RWPE2 (cell line): ENCODE measurements around the gene ACSF3.

ENCODE experiments used
- ATAC-seq: fragments of 200-7000 bp; cut with Tn5 transposase; 3 replicates; pipeline ENCODE4 v1.9.1; 2021; ENCODE audit warnings: low read depth
- DNase-seq: peaks from one replicate; pipeline ENCODE4 v3.0.0-alpha.2; 2020; ENCODE audit warnings: low spot score
- H3K27ac ChIP-seq: fragments of 450-650 bp; 2 replicates; pipeline ENCODE4 v1.5.1; 2017; ENCODE audit warnings: mild to moderate bottlenecking; ENCODE audit not compliant: poor library complexity, severe bottlenecking
- H3K27me3 ChIP-seq: fragments of 250-450 bp; sonication (Bioruptor Pico); 2 replicates; pipeline ENCODE4 v1.5.1; 2021; ENCODE audit warnings: mild to moderate bottlenecking, moderate library complexity; ENCODE audit not compliant: insufficient read depth, poor library complexity, severe bottlenecking
- H3K36me3 ChIP-seq: fragments of 250-450 bp; sonication (Bioruptor Pico); 2 replicates; pipeline ENCODE4 v1.5.1; 2020; ENCODE audit warnings: low read depth, mild to moderate bottlenecking, moderate library complexity
- H3K4me1 ChIP-seq: fragments of 250-450 bp; sonication (Bioruptor Pico); 2 replicates; pipeline ENCODE4 v1.5.1; 2021; ENCODE audit warnings: mild to moderate bottlenecking, moderate library complexity; ENCODE audit not compliant: insufficient read depth, poor library complexity, severe bottlenecking
- H3K4me3 ChIP-seq: fragments of 250-450 bp; sonication (Bioruptor Pico); 2 replicates; pipeline ENCODE4 v1.5.1; 2021; ENCODE audit warnings: mild to moderate bottlenecking, moderate library complexity; ENCODE audit not compliant: severe bottlenecking
- H3K9me3 ChIP-seq: fragments of 250-450 bp; sonication (Bioruptor Pico); 2 replicates; pipeline ENCODE4 v1.5.1; 2021; ENCODE audit warnings: mild to moderate bottlenecking, moderate library complexity; ENCODE audit not compliant: severe bottlenecking
- TF ChIP-seq, protein P1 (sequence below): fragments of 450-650 bp; IDR thresholded peaks from one replicate; pipeline ENCODE4 v1.5.1; 2017; ENCODE audit warnings: mild to moderate bottlenecking, moderate library complexity; ENCODE audit not compliant: poor library complexity, severe bottlenecking

ACSF3 gene

DNA sequence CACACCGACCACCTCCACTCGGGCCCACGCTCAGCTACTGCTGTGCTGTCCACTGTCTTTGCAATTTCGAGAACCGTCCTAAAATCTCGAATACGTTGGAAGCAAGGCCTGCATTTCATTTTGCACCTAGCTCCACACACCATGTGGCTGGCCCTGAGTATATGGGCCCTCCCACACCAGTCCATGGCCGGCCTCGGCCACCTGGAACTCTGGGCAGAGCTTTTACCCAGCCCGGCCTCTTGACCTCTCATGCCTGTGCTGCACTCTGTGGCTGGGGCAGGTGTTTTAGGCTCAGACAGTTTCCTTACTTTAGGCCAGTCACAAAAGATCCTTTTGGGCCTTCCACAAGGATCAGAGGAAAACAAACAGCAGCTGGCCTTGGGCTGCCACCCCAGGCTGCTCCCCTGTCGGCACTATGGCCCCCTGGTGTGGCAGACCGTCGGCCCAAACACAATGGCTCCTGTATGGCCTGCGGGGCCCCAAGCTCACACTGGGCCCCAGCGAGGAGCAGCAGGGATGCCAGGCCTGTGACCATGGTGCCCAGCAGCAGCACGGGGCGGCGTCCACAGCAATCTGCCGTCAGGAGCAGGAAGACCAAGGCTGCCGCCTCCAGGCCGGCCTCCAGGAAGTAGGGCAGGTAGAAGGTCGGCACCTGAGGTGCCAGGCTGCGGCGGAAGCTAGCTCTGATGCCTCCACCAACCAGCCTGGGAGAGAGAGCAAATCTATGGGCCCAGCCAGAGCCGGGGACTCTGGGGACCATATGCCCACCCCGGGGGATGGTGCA, 104.2 kb downstream of the ACSF3 start:
- H3K9me3 ChIP-seq: no peaks in the 10 kb centered on the region
- H3K27ac ChIP-seq: no peak overlapping the region
- ATAC-seq: no peak
- peaks cover 24% of the 10 kb centered on the region for H3K27me3 ChIP-seq
- DNase-seq: peak; percentile 66
- no peaks in the 10 kb centered on the region for H3K36me3 ChIP-seq
- no peaks in the 10 kb centered on the region for H3K4me1 ChIP-seq
- no peak overlapping the region for H3K4me3 ChIP-seq
- TF ChIP-seq, protein P1, sequence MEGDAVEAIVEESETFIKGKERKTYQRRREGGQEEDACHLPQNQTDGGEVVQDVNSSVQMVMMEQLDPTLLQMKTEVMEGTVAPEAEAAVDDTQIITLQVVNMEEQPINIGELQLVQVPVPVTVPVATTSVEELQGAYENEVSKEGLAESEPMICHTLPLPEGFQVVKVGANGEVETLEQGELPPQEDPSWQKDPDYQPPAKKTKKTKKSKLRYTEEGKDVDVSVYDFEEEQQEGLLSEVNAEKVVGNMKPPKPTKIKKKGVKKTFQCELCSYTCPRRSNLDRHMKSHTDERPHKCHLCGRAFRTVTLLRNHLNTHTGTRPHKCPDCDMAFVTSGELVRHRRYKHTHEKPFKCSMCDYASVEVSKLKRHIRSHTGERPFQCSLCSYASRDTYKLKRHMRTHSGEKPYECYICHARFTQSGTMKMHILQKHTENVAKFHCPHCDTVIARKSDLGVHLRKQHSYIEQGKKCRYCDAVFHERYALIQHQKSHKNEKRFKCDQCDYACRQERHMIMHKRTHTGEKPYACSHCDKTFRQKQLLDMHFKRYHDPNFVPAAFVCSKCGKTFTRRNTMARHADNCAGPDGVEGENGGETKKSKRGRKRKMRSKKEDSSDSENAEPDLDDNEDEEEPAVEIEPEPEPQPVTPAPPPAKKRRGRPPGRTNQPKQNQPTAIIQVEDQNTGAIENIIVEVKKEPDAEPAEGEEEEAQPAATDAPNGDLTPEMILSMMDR: no peak

DNA sequence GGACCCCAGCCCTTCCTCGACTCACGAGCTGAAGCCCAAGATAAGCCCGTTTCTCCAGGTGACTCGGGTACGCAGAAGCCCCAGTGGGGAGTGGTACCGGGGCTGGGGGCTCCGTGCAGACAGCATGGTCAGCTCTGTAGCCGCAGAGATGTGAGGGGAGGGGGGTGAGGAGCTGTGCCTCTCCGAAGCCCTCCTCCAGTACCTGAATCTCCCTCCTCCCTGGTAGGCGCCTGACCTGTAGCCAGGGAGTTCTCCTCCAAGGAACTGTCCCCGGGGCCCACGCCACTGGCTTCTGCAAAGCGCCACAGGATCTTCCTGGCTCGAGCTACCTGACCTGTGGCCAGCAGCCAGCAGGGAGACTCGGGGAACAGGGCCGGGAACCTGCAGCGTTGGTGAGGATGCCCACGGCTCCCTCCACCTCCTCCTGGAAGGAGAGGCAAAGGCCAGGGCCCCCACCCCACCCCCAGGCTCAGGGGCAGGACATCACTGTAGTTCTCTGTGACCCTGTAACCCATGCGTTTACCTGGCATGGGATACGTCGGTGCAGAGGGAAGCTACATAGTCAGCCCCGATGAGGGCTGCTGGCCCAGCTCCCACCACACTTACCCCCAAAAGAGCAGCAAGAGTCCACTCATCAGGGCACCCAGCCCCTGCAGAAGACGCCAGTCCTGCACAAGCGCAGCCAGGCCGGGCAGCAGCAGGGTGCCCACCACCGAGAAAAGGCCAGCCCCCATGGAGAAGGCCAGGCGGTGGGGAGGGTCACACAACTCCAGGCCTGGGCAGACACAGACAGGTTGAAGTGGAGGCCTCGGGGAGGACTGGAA, 105.0 kb downstream of the ACSF3 start:
- no peak overlapping the region for H3K4me3 ChIP-seq
- H3K27me3 ChIP-seq: peaks cover 32% of the 10 kb centered on the region
- no peaks in the 10 kb centered on the region for H3K36me3 ChIP-seq
- no peak for ATAC-seq
- no peaks in the 10 kb centered on the region for H3K4me1 ChIP-seq
- no peaks in the 10 kb centered on the region for H3K9me3 ChIP-seq
- no peak overlapping the region for H3K27ac ChIP-seq
- DNase-seq: peak; percentile 73
- TF ChIP-seq, protein P1: no peak

DNA sequence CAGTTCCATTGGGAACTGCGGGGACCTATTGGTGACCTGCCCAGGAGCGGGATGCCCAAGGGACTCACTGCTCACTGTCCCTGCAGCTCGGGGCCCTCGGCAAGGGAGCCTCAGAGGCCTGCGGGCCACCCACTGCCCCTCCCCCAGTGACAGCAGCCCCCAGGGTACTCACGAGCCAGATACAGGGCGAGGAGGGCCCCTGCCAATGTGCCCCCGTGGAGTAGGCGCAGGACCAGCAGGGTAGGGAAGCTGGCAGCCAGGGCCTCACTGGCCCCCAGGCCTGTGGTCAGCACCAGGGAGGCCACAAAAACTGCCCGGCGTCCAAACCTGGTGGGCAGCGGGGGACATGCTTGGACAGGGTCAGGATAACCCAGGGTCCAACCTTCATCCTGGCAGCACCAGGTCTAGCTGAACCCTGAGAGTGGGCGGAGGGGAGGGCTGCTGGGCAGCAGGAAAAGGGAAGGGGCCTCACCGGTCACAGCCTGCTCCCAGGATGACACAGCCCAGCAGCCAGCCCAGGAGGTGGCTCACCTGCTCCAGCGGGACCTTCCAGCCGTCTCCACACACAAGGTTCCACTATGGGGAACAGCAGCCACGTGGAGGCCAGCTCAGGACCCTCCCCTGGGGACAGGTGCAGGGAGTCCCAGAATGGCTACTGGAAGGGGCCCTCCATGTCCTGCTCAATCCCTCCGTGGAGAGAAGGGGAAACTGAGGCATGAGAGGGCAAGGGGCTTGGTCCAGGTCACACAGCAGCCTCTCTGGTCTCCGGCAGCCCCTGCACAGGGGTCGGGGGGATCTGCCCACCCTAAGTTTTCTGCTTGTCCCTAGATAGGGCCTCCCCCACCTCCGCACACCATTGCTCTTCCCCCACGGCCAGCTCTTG, 105.8 kb downstream of the ACSF3 start:
- DNase-seq (peak; percentile 65), ATAC-seq (no peak)
- TF ChIP-seq, protein P1: no peak
- Histone ChIP-seq H3K9me3 (no peaks in the 10 kb centered on the region), H3K27ac (no peak overlapping the region), H3K36me3 (no peaks in the 10 kb centered on the region), H3K27me3 (peaks cover 39% of the 10 kb centered on the region), H3K4me3 (no peak overlapping the region), H3K4me1 (no peaks in the 10 kb centered on the region)

DNA sequence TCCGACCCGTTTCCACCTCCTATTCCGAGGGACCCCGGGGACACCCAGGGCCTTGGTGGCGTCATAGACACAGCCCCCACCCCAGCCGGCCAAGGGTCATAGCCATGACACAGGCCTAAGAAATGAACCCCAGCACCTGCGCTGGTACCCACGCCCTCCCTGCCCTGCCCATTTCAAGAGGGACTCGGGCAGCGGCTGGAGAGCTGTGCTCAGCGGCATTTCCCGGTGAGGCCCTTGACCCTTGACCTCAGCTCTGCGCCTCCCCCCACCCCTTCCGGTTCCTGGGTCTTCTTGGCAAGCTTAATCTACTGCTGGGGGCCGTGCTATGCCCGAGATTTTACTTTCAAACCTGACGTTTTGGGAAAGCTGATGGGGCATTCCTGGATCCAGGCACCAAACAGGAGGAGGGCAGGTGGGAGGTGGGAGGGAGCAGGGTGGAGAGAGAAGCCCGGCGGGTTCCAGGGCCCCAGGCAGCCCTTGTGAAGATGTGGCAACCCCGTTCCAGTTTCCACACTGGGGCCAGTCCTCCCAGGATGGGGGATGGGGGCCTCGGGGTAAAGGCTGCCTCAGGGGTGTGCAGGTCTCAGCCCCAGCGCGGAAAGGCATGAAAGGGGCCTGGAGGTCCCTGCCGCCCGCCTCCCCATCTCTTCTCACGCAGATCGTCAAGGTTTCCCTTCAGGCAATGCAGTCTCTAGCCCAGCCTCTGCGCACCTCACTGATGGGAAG, 106.6 kb downstream of the ACSF3 start, which contains the start of gene SLC22A31:
Gene SLC22A31, minus strand, starts transcription at position 414 of the 726 bp plus-strand sequence. Its CDS starts 36 bp downstream, at position 378.
- Histone ChIP-seq H3K36me3 (no peaks in the 10 kb centered on the region), H3K4me3 (peak within 1 kb of the TSS; percentile 42), H3K27me3 (peaks cover 39% of the 10 kb centered on the region), H3K9me3 (no peaks in the 10 kb centered on the region), H3K4me1 (no peaks in the 10 kb centered on the region), H3K27ac (no peak within 1 kb of the TSS)
- DNase-seq (peak; percentile 62), ATAC-seq (no peak)
- TF ChIP-seq, protein P1: no peak
